Urinary bladder (tissue), 4 donors: Measurements from ENCODE around the gene CA5B. TPM values are rescaled to one million over a fixed set of nuclear protein-coding genes. Genes with fewer than 3 reads are reported as not detected.
"Not testable (repeated sequence)": the region's sequence is repeated elsewhere in the genome, so short reads cannot be mapped to it uniquely, and the experiment has no call there.

ENCODE experiments used
- DNase-seq: peaks from one replicate; pipeline ENCODE4 v3.0.0-alpha.2; 2015; ENCODE audit errors: extremely low spot score
- H3K27ac ChIP-seq: one replicate; pipeline ENCODE4 v1.5.1; 2013; ENCODE audit warnings: low read depth, mild to moderate bottlenecking, moderate library complexity
- H3K36me3 ChIP-seq: one replicate; pipeline ENCODE4 v1.6.1; 2013; ENCODE audit warnings: mild to moderate bottlenecking, moderate library complexity; ENCODE audit not compliant: insufficient read depth
- H3K4me1 ChIP-seq: one replicate; pipeline ENCODE4 v1.6.1; 2013; ENCODE audit warnings: mild to moderate bottlenecking, moderate library complexity; ENCODE audit not compliant: insufficient read depth
- H3K4me3 ChIP-seq: one replicate; pipeline ENCODE4 v1.5.1; 2013; ENCODE audit warnings: low read depth, low read length
- WGBS: extraction: QIAGEN DNeasy Blood & Tissue Kit; methylation state at CpG from one replicate; pipeline ENCODE4 v1.1.7; 2013; 5-methylcytosine and 5-hydroxymethylcytosine counted together
- polyA plus RNA-seq: library from polyadenylated mRNA; stranded (reverse); fragments of 200-250 nt; gene quantifications from one replicate; pipeline ENCODE4 v1.2.3, GENCODE V29; 2013
- total RNA-seq: library from RNA; depleted of rRNA; stranded (reverse); fragments of >200 nt; gene quantifications from one replicate; pipeline ENCODE4 v1.2.3, GENCODE V29; 2014
- donor health status: healthy with polysubstance abuse.
- donor health status: healthy.

CA5B gene
- total and polyA plus RNA-seq, 2 donors: 6.8 to 21.4 TPM

DNA sequence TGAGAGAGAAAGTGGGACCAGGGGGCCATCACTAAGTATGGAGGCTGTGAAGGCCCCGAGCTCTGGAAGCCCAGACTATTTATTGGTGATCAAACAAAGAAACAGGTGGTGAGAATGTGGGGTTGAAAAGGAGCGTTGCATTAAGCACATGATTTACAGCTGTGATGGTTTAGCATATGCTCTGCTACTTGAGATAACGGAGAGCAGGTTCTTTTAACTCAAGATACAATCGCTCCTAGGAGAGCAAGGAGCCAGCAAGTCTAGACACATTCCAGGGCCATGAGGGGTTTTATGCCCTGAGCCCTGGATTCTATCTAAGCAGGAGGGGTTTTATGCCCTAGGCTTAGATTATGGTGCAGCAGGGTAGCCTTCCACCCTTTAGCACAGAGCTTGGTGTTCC, 6.7 kb upstream of the CA5B start:
- not testable (repeated sequence) for DNase-seq, H3K4me1 ChIP-seq, H3K36me3 ChIP-seq, H3K27ac ChIP-seq, H3K4me3 ChIP-seq
- WGBS: 84% methylated on average over 4 of the region's 4 CpGs

DNA sequence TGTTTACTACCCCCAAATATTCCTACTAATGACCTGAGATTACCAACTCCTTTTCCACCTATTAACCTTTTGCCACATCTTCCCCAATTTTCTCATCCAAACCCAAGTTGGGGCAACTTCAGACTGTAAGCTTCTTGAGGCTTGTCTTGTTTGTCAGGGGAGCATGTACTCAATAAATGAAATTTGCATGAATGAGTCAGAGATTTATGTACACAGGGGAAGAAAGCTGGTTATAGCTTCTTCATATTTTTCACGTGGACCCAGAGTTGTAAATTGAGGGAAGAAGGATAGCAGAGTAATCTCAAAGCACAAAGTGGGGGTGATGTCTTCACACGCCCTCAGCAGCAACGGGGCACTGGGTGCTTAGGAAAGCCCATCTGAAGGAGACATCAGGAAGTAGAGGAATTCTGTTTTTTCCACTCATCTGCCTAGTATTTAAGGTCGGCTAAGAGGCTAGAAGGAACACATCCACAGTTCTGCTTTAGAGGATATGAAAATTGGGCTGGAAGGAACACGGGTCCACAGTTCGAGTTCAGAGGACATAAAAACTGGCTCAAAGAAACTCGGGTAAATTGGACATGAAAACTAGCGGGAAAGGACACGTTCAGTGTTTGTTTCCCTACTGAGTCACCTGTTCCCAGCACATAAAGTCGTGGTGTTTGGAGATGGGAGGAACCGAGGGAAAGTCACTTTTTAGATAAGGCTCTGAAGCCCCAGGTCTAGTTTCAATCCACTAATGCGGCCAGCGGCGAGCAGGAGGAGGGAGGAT, 696 bp upstream of the CA5B start:
- no peak overlapping the region for H3K27ac ChIP-seq
- H3K36me3 ChIP-seq: no peaks in the 10 kb centered on the region
- 16% methylated on average over 14 of the region's 14 CpGs for WGBS
- H3K4me1 ChIP-seq: no peaks in the 10 kb centered on the region
- H3K4me3 ChIP-seq: no peak overlapping the region
- no peak for DNase-seq

DNA sequence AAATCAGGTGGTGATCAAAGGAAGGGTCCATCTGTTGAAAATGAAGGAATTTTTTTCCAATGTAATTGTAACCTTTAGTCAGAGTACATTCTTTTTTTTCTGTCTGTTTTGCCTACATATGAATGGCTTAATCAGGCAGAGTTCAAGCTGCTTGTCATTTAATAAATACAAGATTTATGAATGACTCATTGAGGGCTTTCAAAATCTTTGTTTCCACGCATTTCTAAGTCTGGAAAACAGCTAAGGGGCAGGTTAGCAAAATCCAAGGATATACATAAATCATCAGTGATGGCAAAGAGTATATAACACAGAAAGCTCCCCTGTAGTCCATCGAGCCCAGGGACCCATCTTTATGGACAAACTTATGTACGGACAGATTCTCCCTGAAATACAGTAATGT, 1.8 kb downstream of the CA5B start:
- Histone ChIP-seq H3K27ac (no peak overlapping the region), H3K4me3 (no peak overlapping the region), H3K36me3 (no peaks in the 10 kb centered on the region), H3K4me1 (no peaks in the 10 kb centered on the region)
- WGBS: 82% methylated on average over 3 of the region's 3 CpGs
- no peak for DNase-seq

DNA sequence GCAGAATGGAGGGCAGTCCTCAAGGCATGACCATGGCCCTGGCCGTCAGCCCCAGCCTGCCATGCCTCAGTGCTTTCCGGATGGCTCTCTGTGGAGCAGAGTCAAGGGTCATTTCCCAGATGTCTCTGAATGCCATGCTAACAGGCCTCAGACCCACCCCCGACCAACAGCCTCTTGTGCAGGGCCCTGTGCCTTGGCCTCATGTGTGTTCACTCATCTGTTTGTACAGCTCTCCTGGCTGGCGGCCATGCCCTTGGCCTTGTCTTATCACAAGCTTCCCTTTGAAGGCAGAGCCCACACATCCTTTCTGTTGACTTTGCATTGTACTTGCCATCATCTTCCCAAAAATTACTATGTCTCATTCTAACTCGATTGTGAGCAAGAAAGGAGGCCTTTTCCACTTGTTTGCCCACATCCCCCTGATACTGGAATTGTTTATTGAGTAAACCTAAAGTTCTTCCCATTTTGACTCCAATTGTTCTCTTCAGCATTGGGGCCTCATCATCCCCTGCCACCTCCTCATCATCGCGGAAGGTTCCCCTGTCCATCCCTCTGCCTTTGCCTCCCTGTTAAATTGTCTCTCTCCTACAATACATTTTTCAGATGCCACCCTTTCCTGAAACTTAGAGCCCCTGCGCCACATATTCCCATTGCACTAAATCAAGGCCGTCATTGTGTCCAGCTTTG, 6.3 kb downstream of the CA5B start:
- WGBS: 88% methylated on average over 9 of the region's 9 CpGs
- DNase-seq: no peak
- Histone ChIP-seq H3K36me3 (no peaks in the 10 kb centered on the region), H3K27ac (no peak overlapping the region), H3K4me3 (no peak overlapping the region), H3K4me1 (no peaks in the 10 kb centered on the region)

DNA sequence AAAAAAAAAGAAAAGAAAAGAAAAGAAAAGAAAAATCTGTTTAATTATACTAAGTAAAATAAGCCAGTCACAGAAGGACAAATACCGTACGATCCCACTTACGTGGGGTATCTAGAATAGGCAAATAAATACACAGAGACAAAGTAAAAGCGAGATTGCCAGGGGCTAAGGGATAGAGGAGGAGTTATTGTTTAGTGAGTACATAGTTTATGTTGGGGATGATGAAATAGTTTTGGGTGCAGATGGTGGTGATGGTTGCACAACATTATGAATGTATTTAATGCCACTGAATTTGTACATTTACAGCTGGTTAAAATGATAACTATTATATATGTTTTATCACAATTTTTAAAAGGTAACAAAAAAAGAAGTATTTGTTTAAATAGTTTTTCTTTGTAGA, 7.1 kb downstream of the CA5B start:
- no peak overlapping the region for H3K27ac ChIP-seq
- H3K4me1 ChIP-seq: no peaks in the 10 kb centered on the region
- no peak for DNase-seq
- no peaks in the 10 kb centered on the region for H3K36me3 ChIP-seq
- WGBS: 91% methylated on average over 4 of the region's 4 CpGs
- no peak overlapping the region for H3K4me3 ChIP-seq

DNA sequence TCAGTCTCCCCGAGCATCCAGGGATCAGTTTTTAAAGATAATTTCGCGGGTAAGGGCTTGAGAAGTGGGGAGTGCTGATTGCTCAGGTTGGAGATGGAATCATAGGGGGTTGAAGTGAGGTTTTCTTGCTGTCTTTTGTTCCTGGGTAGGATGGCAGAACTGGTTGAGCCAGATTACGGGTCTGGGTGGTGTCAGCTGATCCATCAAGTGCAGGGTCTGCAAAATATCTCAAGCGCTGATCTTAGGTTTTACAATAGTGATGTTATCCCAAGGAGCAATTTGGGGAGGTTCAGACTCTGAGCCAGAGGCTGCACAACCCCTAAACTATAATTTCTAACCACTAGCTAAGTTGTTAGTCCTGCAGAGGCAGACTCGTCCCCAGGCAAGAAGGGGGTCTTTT, 8.6 kb downstream of the CA5B start:
- not testable (repeated sequence) for H3K4me3 ChIP-seq, DNase-seq, H3K27ac ChIP-seq, H3K4me1 ChIP-seq, H3K36me3 ChIP-seq
- 85% methylated on average over 6 of the region's 6 CpGs for WGBS

DNA sequence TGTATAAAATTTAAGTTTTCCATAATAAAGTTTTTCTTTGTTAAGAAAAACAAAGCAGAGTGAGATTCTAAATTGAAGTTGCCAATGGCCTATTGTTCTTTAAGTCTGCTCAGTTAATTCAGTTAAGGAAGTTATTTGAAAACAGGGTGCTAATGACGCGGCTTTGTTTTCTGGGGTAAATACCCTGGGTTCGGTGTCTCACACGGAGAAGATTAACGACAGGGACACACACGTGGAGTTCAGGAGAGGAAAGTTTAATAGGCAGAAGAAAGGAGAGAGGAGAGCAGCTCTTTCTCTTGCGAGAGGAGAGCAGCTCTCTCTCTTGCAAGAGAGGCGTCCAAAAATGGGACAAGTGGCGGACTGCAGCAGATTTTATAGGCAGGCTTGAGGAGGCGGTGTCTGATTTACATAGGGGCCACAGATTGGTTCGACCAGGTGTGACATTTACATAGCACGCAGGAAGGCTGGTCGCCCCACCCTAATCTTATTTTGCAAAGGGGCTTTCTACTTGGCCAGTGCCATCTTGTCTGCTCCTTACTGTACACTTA, 9.6 kb downstream of the CA5B start:
- DNase-seq: no peak

DNA sequence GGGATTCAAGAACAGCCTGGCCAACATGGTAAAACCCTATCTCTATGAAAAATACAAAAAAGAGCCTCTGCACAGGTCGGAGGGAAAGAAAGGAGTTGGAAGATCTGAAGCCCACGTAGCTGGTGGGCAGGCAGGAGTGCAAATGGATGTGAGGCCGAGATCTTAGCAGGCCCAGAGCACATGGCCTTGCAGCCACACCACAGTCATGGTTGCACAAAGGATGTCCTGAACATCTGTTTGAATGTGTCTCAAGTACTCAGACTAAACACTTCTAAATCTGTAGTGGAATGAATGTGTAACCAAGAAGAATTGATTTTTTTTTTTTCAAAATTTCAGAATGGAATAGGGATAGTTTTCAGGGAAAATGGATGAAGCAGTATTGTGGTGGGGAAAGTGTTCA, 10.8 kb downstream of the CA5B start:
- Histone ChIP-seq H3K4me3 (no peak overlapping the region), H3K36me3 (no peaks in the 10 kb centered on the region), H3K27ac (no peak overlapping the region), H3K4me1 (no peaks in the 10 kb centered on the region)
- 81% methylated on average over 3 of the region's 3 CpGs for WGBS
- no peak for DNase-seq

More for the DNA sequence above, 9.6 kb downstream of the CA5B start:
- no peak overlapping the region for H3K4me3 ChIP-seq
- H3K36me3 ChIP-seq: no peaks in the 10 kb centered on the region
- H3K27ac ChIP-seq: no peak overlapping the region
- 90% methylated on average over 13 of the region's 13 CpGs for WGBS
- H3K4me1 ChIP-seq: no peaks in the 10 kb centered on the region

DNA sequence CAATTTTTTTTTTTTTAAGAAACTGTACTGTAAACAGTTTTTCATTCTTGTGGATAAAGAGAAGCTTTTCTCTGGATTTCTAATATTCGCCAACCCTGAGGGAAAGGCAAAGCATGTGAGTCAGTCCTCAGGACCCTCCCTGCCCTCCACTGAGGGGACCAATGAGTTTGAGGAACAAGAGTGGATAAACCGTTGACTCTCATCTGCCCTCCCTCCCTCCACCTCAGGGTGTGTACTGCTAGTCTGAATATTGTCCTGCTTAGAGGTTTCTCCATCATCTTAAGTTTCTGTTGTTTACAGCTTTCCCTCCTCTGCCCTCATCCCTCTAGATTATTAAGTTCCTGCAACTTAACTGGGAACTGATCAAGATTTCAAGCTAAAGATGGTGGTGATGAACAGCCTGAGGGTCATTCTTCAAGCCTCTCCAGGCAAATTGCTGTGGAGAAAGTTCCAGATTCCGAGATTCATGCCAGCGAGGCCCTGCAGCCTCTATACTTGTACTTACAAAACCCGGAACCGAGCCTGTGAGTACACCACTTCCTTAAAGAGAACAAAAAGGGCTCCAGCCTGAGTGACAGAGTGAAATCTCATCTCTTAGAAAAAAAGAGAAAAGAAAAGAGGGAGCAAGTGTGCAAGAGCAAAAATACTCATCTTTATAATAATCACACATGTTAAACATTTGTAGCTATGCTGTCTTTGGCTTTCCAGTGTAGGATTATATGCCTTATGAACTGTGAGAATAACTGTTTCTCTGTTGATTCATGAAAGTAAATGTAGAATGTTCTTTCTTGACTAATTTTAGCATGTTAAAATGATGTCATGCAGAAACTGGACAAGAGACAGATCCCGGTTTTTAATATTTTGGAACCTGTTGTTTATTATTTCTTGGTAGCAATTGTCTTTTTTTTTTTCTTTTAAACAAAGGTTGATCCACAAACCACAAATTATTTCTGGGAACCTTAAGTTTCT, 11.9 kb downstream of the CA5B start:
- Histone ChIP-seq H3K4me1 (no peaks in the 10 kb centered on the region), H3K4me3 (no peak overlapping the region), H3K27ac (no peak overlapping the region), H3K36me3 (no peaks in the 10 kb centered on the region)
- 15% methylated on average over 7 of the region's 7 CpGs for WGBS
- no peak for DNase-seq

DNA sequence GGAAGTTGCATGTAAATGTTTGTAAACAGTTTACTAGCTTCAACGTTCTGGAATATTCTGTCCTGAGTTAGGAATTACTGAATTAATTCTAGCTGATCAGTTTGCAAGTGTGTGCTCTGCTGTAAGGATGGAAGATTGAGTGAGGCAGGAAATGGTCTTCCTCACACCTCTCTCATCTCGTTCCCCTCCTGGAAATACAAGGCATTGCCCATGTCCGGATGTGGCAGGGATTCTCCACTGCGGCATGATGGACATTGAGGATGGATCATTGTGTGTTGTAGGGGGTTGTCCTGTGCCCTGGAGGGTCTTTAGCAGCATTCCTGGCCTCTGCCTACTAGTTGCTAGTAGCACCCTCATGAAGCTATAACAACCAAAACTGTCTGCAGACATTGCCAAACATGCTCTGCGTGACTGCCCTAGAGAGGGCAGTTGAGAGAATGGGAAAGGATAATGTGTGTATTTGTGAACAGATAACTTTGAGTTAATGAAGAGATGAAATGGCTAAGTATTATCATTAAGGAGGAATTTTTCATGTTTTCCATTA, 12.6 kb downstream of the CA5B start:
- Histone ChIP-seq H3K27ac (peak overlapping the region; percentile 58), H3K4me3 (no peak overlapping the region), H3K4me1 (no peaks in the 10 kb centered on the region), H3K36me3 (no peaks in the 10 kb centered on the region)
- DNase-seq: no peak
- 21% methylated on average over 5 of the region's 5 CpGs for WGBS

DNA sequence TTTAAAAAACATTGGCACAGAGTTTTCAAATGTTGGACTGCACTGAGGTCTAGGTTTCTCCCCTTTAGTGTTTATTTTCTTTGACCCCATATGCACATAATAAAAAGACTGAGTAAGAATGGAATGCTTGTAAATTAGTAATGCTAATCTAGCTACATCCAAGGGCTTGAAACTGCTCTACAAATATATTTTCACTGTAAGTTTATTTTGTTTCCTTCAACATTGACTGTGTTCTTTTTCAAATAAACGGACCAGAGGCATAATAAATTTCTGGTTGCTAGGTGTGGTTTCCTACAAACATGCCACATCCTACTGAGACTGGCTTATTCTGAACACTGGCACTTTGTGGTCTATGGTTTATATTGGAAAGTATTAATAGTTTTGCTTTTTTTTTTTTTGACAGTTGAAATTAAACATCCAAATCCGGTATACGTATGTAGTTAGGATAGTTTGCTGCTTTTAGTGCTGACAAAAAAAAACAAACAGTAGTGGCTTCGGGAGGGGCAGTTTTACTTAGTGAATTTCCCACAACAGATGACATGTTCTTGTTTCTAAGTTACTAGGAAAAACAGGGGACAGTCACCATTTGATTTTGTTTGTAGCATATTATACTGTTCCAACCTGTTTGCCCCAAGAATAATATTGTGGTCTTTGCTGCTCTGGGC, 13.2 kb downstream of the CA5B start:
- DNase-seq: no peak
- H3K4me3 ChIP-seq: no peak overlapping the region

DNA sequence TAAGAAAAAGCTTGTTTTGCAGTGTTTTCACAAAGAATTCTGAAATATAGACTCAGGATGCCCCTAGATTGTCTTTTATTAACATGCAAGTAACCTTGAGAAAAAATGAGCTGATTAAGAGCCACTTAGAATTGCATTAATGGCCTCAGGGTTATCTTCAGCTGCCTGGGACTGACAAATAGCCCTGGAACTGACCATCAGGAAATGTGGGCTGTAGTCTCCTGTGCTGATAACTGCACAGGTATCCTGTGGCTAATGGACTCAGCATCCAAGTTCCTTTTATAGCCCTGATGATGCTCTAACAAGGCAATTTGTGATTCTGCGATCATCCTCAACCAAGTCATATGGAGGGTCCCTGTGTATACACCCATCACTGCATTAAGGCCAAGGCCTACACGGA, 17.0 kb downstream of the CA5B start:
- 84% methylated on average over 2 of the region's 2 CpGs for WGBS

More for the DNA sequence above, 13.2 kb downstream of the CA5B start:
- 1% methylated on average over 4 of the region's 4 CpGs for WGBS
- H3K36me3 ChIP-seq: no peaks in the 10 kb centered on the region
- peak overlapping the region; percentile 83 for H3K27ac ChIP-seq
- no peaks in the 10 kb centered on the region for H3K4me1 ChIP-seq

DNA sequence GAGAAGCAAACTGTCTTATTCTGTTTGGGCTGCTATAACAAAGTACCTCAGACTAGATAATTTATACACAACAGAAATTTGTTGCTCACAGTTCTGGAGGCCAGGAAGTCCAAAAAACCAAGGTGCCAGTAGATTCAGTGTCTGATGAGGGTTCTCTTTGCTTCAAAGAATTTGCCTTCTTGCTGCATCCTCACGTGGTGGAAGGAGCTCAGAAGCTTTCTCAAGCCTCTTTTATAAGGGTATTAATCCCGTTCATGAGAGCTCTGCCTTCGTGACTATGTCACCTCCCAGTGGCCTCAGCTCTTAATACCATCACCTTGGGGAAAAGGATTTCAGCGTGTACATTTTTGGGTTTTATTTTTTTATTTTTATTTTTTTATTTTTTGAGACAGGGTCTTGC, 20.1 kb downstream of the CA5B start:
- no peak for DNase-seq
- no peaks in the 10 kb centered on the region for H3K4me1 ChIP-seq
- WGBS: 70% methylated on average over 4 of the region's 4 CpGs
- H3K27ac ChIP-seq: no peak overlapping the region
- no peak overlapping the region for H3K4me3 ChIP-seq
- H3K36me3 ChIP-seq: no peaks in the 10 kb centered on the region

More for the DNA sequence above, 17.0 kb downstream of the CA5B start:
- H3K36me3 ChIP-seq: no peaks in the 10 kb centered on the region
- H3K27ac ChIP-seq: no peak overlapping the region
- H3K4me3 ChIP-seq: no peak overlapping the region
- DNase-seq: no peak
- H3K4me1 ChIP-seq: no peaks in the 10 kb centered on the region
